Kidney glomerular epithelial cell (primary cell): Measurements from ENCODE around the gene PHACTR1.

Experiments
- DNase-seq: peaks from one replicate; lab custom pipeline; 2025; lab: John Stamatoyannopoulos, UW

Gene PHACTR1

GRCh38 chr6:12991435-12991834 lies 274.9 kb downstream of the PHACTR1 start:
- DNase-seq, result no peak

- DNase-seq, result no peak
These were observed 276.2 kb downstream of the PHACTR1 start for GRCh38 chr6:12992770-12993169.

- no peak for DNase-seq
These were observed 276.8 kb downstream of the PHACTR1 start for GRCh38 chr6:12993283-12993898.

- no peak for DNase-seq
These were observed 278.9 kb downstream of the PHACTR1 start for GRCh38 chr6:12995419-12995818.

- no peak for DNase-seq
These were observed 284.0 kb downstream of the PHACTR1 start for GRCh38 chr6:13000537-13000936.

- DNase-seq, result no peak
These were observed 285.4 kb downstream of the PHACTR1 start for GRCh38 chr6:13001927-13002326.

- DNase-seq, result no peak
These were observed 288.0 kb downstream of the PHACTR1 start for GRCh38 chr6:13004601-13005000.

- DNase-seq, result no peak
These were observed 289.4 kb downstream of the PHACTR1 start for GRCh38 chr6:13005994-13006393.

- DNase-seq, result no peak
These were observed 290.2 kb downstream of the PHACTR1 start for GRCh38 chr6:13006578-13007300.

- no peak for DNase-seq
These were observed 291.2 kb downstream of the PHACTR1 start for GRCh38 chr6:13007744-13008143.

GRCh38 chr6:13009031-13009430 lies 292.5 kb downstream of the PHACTR1 start:
- no peak for DNase-seq

GRCh38 chr6:13009461-13009860 lies 292.9 kb downstream of the PHACTR1 start:
- no peak for DNase-seq

- no peak for DNase-seq
These were observed 295.1 kb downstream of the PHACTR1 start for GRCh38 chr6:13011612-13012146.

- no peak for DNase-seq
These were observed 295.7 kb downstream of the PHACTR1 start for GRCh38 chr6:13012296-13012695.

GRCh38 chr6:13012977-13013680 lies 296.6 kb downstream of the PHACTR1 start:
- peak; percentile 17 for DNase-seq

GRCh38 chr6:13013681-13014503 lies 297.3 kb downstream of the PHACTR1 start:
- DNase-seq, result no peak

- no peak for DNase-seq
These were observed 298.2 kb downstream of the PHACTR1 start for GRCh38 chr6:13014504-13015378.

- DNase-seq, result no peak
These were observed 298.8 kb downstream of the PHACTR1 start for GRCh38 chr6:13015379-13015681.

GRCh38 chr6:13024616-13025015 lies 308.0 kb downstream of the PHACTR1 start:
- no peak for DNase-seq

- DNase-seq, result no peak
These were observed 309.4 kb downstream of the PHACTR1 start for GRCh38 chr6:13025893-13026499.

- DNase-seq, result no peak
These were observed 310.0 kb downstream of the PHACTR1 start for GRCh38 chr6:13026557-13026956.
